GM21528 (cell line): Measurements from ENCODE around the gene NETO1.

Experiments
- ATAC-seq: cut with Tn5 transposase; IDR thresholded peaks from one replicate; pipeline ENCODE4 v1.9.1; 2021; ENCODE audit warnings: mild to moderate bottlenecking, moderate library complexity; ENCODE audit not compliant: unreplicated experiment, low FRiP score

Gene NETO1

DNA sequence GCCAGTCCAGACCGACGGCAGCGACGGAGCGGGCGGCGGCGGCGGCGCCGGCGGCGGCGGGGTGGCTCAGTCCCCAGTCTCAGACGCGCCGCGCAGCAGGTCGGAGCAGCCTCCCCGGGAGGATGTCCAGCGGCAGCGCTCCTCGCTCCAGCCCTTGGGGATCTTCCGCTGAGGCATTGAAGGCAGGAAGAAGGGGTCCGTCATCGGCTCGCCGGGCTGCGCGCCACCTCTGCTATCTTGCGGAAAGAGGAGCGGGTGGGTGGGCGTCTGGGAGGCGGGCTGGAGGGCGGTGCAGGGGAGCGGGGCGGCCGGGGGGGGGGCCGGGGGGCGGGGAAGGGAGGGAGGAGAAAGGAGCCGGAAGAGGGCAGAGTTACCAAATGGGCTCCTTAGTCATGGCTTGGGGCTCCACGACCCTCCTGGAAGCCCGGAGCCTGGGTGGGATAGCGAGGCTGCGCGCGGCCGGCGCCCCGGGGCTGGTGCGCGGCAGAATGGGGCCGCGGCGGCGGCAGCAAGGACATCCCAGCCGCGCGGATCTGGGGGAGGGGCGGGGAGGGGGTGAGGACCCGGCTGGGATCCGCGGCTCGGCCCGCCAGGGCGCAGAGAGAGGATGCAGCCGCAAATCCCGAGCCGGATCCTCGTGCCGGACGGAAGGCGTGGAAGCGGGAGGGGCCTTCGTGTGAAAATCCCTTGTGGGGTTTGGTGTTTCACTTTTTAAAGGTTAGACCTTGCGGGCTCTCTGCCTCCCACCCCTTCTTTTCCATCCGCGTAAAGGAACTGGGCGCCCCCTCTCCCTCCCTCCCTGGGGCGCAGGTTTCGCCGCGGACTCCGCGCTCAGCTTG is at the start of gene NETO1:
Gene NETO1, minus strand, starts transcription at position 242 of the 839 bp plus-strand sequence. CDS start 696 bp downstream, outside the sequence.
- peak; percentile 42 for ATAC-seq

DNA sequence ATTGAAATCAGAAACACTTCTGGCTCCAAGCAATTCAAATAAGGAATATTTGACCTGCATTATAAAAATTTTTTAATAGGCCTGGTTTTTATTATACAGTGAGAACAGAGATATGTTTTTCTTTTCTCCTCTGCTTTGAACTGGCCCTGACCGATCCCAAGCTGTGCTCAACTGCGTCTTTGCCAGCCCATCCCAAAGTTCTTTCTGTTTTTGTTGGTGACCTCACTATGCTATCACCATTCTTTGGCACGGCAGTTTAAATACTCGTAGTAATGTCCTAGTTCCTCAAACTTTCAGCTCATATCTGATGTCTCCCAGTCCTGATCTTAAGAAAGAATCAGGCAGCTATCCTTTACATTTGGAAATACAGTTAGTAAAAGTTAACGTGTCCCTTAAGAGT is 42.3 kb upstream of the NETO1 start:
- ATAC-seq, result no peak

GRCh38 chr18:72908181-72908580 is 40.4 kb upstream of the NETO1 start:
- no peak for ATAC-seq

- ATAC-seq, result no peak
These were observed 35.2 kb upstream of the NETO1 start for GRCh38 chr18:72903033-72903432.

GRCh38 chr18:72899338-72899737 is 31.6 kb upstream of the NETO1 start:
- ATAC-seq, result no peak

DNA sequence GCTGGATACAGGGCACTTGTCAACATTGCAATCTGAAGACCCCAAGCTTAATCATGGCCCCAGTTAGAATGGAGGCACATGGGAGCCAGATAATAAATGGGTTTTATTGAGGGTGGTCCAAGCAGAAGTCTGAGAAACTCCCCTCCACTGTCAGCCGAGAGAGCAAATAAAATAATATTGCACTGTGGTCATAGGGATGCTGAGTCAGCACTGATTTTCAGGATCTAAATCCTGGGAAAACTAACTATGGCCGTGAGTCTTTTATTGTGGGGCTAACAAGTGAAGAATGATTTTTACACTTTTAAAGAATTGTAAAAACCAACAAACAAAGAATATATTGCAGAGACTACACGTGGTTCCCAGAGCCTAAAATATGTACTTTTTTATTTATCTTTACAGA is 31.1 kb upstream of the NETO1 start:
- ATAC-seq, result no peak

GRCh38 chr18:72895548-72895947 is 27.8 kb upstream of the NETO1 start:
- ATAC-seq, result no peak

DNA sequence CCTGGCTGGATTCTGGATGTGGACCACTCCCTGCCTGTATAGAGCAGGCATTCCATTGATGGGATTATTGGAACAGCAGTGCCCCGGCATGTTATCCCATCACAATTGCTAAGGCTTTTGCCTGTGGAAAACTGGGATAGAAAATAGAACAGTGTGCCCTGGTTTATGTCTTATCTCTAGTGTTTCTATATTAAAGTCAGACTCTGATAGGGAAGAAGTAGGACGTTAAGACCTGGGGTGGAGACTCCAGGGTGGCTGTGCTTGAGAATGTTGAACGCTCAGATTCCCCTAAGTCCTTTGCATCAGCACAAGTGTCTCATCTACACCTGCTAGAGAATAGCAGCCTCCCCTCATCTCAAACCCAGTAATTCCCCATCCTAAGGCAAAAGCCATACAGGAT is 10.8 kb upstream of the NETO1 start:
- no peak for ATAC-seq

GRCh38 chr18:72878143-72878542 is 10.4 kb upstream of the NETO1 start:
- no peak for ATAC-seq

- ATAC-seq, result no peak
These were observed 3.3 kb upstream of the NETO1 start for GRCh38 chr18:72871091-72871490.

DNA sequence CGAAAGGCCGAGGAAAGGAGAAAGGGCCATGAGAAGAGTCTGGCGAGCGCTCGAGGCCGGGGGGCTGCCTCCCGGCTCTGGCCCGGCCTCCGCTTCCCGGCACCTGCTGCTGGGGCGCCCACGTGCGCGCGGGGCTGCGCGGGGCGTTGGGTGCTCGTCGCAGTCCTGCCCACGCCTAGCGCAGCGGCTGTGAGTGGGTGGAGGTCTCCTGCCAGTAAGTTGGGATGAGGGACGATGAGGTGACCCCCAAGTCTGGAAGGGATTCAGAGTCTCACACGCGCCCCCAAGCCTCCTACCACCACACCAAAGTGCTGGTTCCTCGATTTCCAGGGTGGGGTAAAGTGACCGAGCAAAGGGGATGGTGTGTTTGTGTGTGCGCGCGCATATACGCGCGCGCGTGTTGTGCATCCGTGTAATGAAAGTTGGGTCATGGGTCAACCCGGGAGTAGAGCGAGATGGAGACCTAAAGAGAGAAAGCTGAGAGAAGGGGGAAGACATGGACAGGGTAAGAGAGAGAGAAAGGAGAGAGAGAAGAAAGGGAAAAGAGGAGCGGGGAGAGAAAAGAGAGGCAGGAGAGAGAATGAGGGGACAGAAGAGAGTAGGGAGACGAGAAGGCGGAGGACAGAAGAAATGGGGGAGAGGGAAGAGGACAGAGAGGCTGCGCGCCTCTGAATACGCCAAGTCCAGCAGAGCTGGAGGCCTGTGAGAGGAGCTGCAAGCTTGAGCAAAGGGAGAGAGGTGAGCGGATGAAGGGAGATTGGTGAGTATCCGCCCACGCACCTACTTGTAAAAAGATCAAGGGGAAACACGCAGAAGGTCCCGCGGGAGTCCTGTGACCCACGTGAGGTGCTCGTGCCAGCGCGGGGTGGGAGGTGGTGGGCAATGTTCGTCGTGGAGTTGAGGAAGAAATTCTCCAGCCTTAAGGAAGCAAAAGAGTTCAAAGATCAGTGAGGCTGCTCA is 1.7 kb upstream of the NETO1 start:
- peak; percentile 39 for ATAC-seq

DNA sequence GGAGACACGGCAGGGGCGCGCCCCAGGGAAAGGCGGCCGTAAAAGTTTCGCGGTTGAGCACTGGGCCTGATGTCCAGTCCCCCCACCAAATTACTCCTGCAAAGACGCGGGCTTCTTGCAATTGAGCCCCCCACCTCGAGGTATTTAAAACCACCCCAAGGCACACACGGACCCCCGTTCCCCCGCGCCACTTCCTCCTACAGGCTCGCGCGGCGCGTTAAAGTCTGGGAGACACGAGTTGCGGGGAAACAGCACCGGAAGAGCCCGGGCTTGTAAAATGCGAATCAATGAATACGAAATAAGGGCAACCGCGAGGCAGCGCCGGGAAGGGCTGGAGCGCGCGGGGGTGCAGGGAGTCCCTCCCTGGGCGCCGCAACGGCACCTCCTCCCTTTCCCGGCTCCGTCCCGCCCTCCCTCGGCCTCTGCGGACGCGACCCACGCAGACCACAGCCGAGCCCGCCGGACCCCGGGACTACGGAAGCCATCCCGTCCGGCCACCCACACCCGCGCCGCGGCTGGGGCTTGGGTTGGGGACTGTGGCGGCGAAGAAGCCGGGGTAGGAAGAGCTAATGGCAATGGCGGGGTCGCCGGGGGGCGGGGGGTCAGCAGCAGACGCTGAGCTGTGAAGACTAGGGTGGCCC is 918 bp upstream of the NETO1 start:
- ATAC-seq, result peak; percentile 15

DNA sequence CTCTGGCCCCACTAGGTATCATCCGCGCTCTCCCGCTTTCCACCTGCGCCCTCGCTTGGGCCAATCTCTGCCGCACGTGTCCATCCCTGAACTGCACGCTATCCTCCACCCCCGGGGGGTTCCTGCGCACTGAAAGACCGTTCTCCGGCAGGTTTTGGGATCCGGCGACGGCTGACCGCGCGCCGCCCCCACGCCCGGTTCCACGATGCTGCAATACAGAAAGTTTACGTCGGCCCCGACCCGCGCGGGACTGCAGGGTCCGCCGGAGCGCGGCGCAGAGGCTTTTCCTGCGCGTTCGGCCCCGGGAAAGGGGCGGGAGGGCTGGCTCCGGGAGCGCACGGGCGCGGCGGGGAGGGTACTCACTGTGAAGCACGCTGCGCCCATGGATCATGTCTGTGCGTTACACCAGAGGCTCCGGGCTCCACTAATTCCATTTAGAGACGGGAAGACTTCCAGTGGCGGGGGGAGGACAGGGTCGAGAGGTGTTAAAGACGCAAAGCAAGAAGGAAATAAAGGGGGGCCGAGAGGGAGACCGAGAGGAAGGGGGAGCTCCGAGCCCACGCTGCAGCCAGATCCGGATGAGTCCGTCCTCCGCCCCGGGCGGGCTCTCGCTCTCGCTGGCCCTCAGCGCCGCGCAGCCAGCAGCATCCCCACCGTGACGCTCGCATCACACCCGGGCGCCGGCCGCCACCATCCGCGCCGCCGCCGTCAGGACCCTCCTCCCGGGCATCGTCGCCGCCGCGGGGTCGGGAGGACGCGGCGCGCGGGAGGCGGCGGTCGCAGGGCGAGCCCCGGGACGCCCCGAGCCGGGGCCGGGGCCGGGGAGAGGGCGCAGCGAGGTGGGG is 664 bp downstream of the NETO1 start:
- ATAC-seq, result peak; percentile 32

GRCh38 chr18:72866442-72866900 is 1.3 kb downstream of the NETO1 start:
- no peak for ATAC-seq

- ATAC-seq, result no peak
These were observed 4.0 kb downstream of the NETO1 start for GRCh38 chr18:72863754-72864153.

- ATAC-seq, result no peak
These were observed 8.7 kb downstream of the NETO1 start for GRCh38 chr18:72859088-72859487.

DNA sequence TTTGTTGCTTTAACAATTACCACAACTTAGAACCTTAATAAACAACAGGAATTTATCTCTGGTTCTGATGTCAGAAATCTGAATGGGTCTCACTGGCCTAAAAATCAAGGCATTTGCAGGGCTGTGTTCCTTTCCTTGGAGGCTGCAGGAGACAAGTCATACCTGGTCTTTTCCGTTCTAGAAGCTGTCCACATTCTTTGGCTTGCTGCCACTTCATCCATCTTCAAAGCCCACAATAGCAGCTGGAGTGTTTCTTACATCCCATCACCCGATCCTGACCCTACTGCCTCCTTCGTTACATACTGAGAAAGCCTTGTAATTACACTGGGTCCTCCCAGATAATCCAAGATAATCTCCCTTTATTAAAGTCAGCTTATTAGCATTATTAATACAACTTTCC is 18.1 kb downstream of the NETO1 start:
- ATAC-seq, result no peak

DNA sequence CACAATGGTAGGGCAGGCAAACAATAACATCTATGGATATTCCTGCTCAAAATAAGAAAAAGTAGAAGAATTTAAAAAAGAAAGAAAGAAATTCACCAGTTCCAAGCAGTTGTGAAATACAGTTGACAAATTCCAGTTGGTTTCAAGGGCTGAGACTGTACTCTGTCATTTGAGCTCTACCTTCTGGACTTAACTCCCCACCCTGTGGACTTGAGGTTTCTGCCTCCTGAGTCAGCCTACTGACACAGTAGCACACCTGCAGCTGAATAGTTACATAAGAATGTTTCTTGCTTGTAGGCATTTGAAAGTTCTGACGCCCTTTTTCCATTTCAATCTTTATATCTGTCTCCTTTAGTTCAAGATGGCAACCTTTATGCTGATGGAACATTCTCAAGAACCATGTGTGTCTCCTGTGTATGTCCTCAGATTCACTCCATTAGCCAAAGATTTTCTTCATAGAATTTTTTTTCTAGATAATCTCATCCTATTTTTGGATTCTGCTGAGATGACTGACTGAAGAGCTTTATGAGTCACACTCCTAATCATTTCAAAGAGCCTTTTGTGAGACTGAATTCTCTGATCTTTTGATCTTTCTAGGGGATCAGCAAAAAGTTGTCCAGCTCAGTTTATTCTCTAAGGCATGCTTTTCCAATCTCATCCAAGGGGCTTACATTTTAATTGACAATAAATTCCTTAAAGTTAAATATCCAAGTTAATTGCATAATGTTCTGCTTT is 19.1 kb downstream of the NETO1 start:
- no peak for ATAC-seq

DNA sequence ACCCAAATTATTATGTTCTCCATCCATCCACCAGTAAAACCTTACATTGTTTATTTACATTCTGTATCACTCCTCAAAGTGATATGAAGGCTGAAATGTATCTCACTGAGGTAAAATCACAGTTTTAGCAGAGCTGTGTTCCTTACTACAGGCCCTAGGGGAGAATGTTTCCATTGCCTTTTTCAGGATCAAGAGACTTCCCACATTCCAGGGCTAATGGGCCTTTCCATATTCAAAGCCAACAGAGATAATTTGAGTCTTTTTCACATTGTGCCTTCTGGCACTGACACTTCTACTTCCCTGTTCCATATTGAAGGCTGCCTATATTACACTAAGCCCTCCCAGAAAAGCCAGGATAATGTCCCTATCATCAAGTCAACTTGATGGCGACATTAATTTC is 20.0 kb downstream of the NETO1 start:
- ATAC-seq, result no peak
